Spleen (tissue), 7 donors: ENCODE results near the gene RPGRIP1L.

ENCODE experiments used
- POLR2A ChIP-seq, 3 donors: fragments of 450-650 bp; IDR thresholded peaks; one replicate each; pipeline ENCODE4 v1.5.1; 2017; ENCODE audit warnings: antibody characterized with exemption in 3 of 3, mild to moderate bottlenecking in 1 of 3
- POLR2AphosphoS5 ChIP-seq, 3 donors: sonication (generic); formaldehyde crosslinking; IDR thresholded peaks; one replicate each; pipeline ENCODE4 v1.5.1; 2017; ENCODE audit warnings: antibody characterized with exemption in 3 of 3
- TF ChIP-seq, protein P1 (sequence below), 11 experiments: fragments of 200-600 bp in 7 of 11; fragments of 450-650 bp in 4 of 11; sonication (generic) in 4 of 11; IDR thresholded peaks in 8 of 11; conservative IDR thresholded peaks in 3 of 11; 1 replicate in 7 of 11; 2 replicates in 4 of 11; pipeline versions ENCODE4 v1.4.0 to v1.8.0; 2016 to 2021; ENCODE audit warnings: antibody characterized with exemption in 11 of 11, inconsistent platforms in 4 of 11, mild to moderate bottlenecking in 1 of 11
- donor health status: DM: no; HTN: no; CAD: no; lungs with moderate emphysema.
- donor health status: DM: no; HTN: no; CAD: no.
- donor health status: DM: no; HTN: no; CAD: no.

GRCh38 chr16:53608094-53608493 lies 95.6 kb downstream of the RPGRIP1L start:
- TF ChIP-seq, protein P1, sequence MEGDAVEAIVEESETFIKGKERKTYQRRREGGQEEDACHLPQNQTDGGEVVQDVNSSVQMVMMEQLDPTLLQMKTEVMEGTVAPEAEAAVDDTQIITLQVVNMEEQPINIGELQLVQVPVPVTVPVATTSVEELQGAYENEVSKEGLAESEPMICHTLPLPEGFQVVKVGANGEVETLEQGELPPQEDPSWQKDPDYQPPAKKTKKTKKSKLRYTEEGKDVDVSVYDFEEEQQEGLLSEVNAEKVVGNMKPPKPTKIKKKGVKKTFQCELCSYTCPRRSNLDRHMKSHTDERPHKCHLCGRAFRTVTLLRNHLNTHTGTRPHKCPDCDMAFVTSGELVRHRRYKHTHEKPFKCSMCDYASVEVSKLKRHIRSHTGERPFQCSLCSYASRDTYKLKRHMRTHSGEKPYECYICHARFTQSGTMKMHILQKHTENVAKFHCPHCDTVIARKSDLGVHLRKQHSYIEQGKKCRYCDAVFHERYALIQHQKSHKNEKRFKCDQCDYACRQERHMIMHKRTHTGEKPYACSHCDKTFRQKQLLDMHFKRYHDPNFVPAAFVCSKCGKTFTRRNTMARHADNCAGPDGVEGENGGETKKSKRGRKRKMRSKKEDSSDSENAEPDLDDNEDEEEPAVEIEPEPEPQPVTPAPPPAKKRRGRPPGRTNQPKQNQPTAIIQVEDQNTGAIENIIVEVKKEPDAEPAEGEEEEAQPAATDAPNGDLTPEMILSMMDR (IDR thresholded peaks at IDR 0.05 in 8 of 11, conservative IDR thresholded peaks at IDR 0.05 in 3 of 11), result no peak
- TF ChIP-seq POLR2A (IDR thresholded peaks at IDR 0.05) (no peak), POLR2AphosphoS5 (IDR thresholded peaks at IDR 0.05) (no peak)
